Immature natural killer cell (primary cell): ENCODE results near the gene MED27. TPM values are rescaled to one million over a fixed set of nuclear protein-coding genes. Genes with fewer than 3 reads are reported as not detected.

Source experiments
- DNase-seq, 3 donors: peaks; one replicate each; pipeline ENCODE4 v3.0.0; 2022; ENCODE audit warnings: mixed read lengths in 1 of 3
- H3K27ac Mint-ChIP-seq, 6 donors: one replicate each; pipeline ENCODE4 v1.8.0; 2020; ENCODE audit warnings: mixed read lengths in 6 of 6, mild to moderate bottlenecking in 5 of 6, inconsistent platforms in 4 of 6, moderate library complexity in 3 of 6
- H3K27me3 Mint-ChIP-seq, 3 donors: one replicate each; pipeline ENCODE4 v1.8.0; 2020 to 2021; ENCODE audit warnings: low read depth in 3 of 3, mild to moderate bottlenecking in 3 of 3, mixed read lengths in 3 of 3, moderate library complexity in 3 of 3, inconsistent platforms in 1 of 3
- H3K36me3 Mint-ChIP-seq, 3 donors: one replicate each; pipeline ENCODE4 v1.8.0; 2020; ENCODE audit warnings: mixed read lengths in 3 of 3, inconsistent platforms in 2 of 3, mild to moderate bottlenecking in 2 of 3
- H3K4me1 Mint-ChIP-seq, 2 donors: one replicate each; pipeline ENCODE4 v1.8.0; 2020; ENCODE audit warnings: inconsistent platforms in 2 of 2, mild to moderate bottlenecking in 2 of 2, mixed read lengths in 2 of 2, moderate library complexity in 1 of 2
- H3K4me3 Mint-ChIP-seq, 5 donors: one replicate each; pipeline ENCODE4 v1.8.0; 2020; ENCODE audit warnings: mild to moderate bottlenecking in 5 of 5, mixed read lengths in 5 of 5, inconsistent platforms in 3 of 5, moderate library complexity in 3 of 5
- H3K9me3 Mint-ChIP-seq, 6 donors: one replicate each; pipeline ENCODE4 v1.8.0; 2020; ENCODE audit warnings: mild to moderate bottlenecking in 6 of 6, mixed read lengths in 6 of 6, inconsistent platforms in 4 of 6, moderate library complexity in 3 of 6
- polyA plus RNA-seq, 3 donors: library from polyadenylated mRNA; unstranded; fragments of 300-500 nt; fragmentation: Illumina TruSeq; gene quantifications; one replicate each; pipeline ENCODE4 v1.2.3, GENCODE V29; 2021

Gene MED27
- polyA plus RNA-seq, 3 donors from 2014 or later: 46.3 to 90.1 (median 53.7) TPM

DNA sequence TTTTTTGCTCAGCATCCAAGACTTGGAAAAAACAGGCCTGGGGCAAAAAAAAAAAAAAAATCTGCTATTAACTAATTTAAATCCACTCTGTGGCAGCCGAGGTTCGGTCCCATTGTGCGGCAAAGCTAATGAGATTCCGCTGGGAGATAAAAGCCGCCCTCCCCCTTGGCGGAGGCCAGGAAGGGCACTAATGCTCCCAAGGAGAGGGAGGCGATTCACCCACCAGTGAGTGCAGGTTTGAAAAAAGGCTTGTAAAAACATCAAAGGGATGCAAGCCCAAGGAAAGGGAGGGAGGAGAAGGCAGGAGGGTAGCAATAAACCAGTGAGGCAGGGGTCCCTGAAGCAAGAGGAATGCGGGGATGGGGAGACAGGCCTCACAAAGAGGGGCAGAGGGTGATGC, 210.3 kb downstream of the MED27 start:
- DNase-seq: no peak
- Mint-ChIP-seq H3K9me3 (peaks cover 0 to 2% (median 0%) of the 10 kb centered on the region in 6 donors), H3K27ac (no peak overlapping the region), H3K36me3 (peaks cover 0 to 3% (median 0%) of the 10 kb centered on the region in 3 donors), H3K27me3 (peaks cover 2 to 5% (median 2%) of the 10 kb centered on the region in 3 donors), H3K4me3 (no peak overlapping the region), H3K4me1 (no peaks in the 10 kb centered on the region)

- H3K4me3 Mint-ChIP-seq: no peak overlapping the region
- H3K36me3 Mint-ChIP-seq: peaks cover 0 to 3% (median 0%) of the 10 kb centered on the region in 3 donors
- H3K27ac Mint-ChIP-seq: no peak overlapping the region
- DNase-seq: no peak
- peaks cover 2 to 5% (median 2%) of the 10 kb centered on the region in 3 donors for H3K27me3 Mint-ChIP-seq
- peaks cover 0 to 2% (median 0%) of the 10 kb centered on the region in 6 donors for H3K9me3 Mint-ChIP-seq
- no peaks in the 10 kb centered on the region for H3K4me1 Mint-ChIP-seq
These were observed 210.9 kb downstream of the MED27 start for GRCh38 chr9:131868766-131869165.

DNA sequence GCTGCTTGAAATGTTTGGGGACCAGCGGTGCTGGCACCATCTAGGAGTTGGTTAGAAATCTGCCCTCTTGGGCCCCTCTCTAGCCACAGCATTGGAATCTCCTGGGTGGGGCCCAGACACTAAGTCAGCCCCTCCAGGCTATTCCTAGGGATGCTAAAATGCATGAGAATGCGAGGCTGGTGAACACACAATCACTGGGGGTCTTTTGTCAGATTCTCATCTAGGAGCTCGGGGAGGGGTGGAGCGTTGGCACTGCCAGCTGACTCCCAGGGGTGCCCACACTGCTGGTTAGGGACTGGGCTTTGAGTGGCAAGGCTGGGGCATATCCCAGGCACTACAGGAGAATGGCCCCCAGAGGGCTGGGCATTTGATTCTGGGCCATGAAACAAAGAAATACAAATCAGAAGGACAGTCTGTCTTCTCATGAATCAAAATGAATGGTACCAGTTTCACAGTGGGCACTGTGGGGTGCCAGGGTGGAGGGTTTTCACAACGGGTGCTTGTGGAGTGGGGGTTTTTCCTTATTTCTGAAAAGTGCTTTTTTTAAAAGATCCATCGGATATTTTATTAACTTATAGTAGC, 212.0 kb downstream of the MED27 start:
- Mint-ChIP-seq H3K36me3 (peaks cover 3 to 8% (median 4%) of the 10 kb centered on the region in 3 donors), H3K4me3 (no peak overlapping the region), H3K4me1 (no peaks in the 10 kb centered on the region), H3K27ac (no peak overlapping the region), H3K27me3 (peaks cover under 1 to 3% (median 2%) of the 10 kb centered on the region in 3 donors), H3K9me3 (peaks cover 0 to 2% (median 0%) of the 10 kb centered on the region in 6 donors)
- no peak for DNase-seq

GRCh38 chr9:131865446-131866195, 214.0 kb downstream of the MED27 start:
- no peak overlapping the region for H3K4me3 Mint-ChIP-seq
- H3K36me3 Mint-ChIP-seq: peaks cover 7 to 18% (median 12%) of the 10 kb centered on the region in 3 donors
- H3K9me3 Mint-ChIP-seq: peaks cover 0 to 2% (median 0%) of the 10 kb centered on the region in 6 donors
- DNase-seq: no peak
- peaks cover 0 to 5% (median 2%) of the 10 kb centered on the region in 3 donors for H3K27me3 Mint-ChIP-seq
- peak overlapping the region in 1 of 6 donors; percentile 30 for H3K27ac Mint-ChIP-seq
- H3K4me1 Mint-ChIP-seq: no peaks in the 10 kb centered on the region

DNA sequence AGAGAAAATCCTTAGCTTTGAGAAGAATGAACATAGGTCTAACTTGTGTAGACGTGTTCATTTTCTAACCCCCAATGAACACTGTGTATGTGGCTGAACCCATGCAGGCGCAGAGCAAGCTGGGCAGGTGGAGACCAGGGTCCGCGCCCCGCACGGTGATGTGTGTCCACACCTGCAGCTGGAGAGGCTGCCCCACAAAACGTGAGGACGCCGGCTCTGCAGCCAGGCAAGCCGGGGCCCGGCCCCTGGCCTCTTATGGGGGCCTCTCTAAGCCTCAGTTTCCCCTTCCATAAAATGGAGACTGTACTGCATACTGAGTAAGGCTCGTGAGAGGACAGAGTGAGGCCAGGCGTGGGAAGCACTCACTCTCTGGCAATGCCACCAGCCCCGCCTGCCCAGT, 215.1 kb downstream of the MED27 start:
- no peak overlapping the region for H3K27ac Mint-ChIP-seq
- DNase-seq: no peak
- H3K27me3 Mint-ChIP-seq: peaks cover 0 to 5% (median 2%) of the 10 kb centered on the region in 3 donors
- peaks cover 0 to 2% (median 0%) of the 10 kb centered on the region in 6 donors for H3K9me3 Mint-ChIP-seq
- H3K36me3 Mint-ChIP-seq: peaks cover 12 to 26% (median 13%) of the 10 kb centered on the region in 3 donors
- no peak overlapping the region for H3K4me3 Mint-ChIP-seq
- no peaks in the 10 kb centered on the region for H3K4me1 Mint-ChIP-seq

DNA sequence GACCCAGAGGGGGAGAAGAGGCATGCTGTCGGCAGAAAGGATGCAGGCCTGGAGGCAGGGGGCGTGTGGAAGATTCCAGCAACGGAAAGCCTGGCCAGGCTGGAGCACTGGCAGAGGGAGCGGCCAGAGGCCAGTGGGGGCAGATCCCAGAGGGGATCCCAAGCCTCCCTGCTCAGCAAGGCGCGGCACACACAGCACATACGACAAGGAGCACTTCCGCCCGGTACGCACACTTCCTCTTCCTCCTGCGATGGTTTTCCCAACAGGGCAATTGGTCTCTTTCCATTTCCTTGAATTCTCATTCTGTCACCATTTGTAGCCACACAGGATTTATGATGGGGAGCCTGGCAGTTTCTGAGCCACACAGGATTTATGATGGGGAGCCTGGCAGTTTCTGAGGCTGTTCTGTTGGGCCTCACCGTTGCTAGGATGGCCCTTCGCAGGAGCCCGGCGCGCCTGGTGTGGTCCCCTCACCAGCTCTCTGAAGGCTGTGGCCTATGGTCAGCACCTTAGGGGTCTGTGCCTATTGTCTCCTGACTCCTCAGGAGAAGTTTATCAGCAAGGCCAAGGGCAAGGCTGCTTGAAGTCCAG, 216.3 kb downstream of the MED27 start:
- Mint-ChIP-seq H3K27ac (no peak overlapping the region), H3K9me3 (no peaks in the 10 kb centered on the region), H3K4me3 (no peak overlapping the region), H3K36me3 (peaks cover 12 to 28% (median 13%) of the 10 kb centered on the region in 3 donors), H3K27me3 (peaks cover 0 to 7% (median 2%) of the 10 kb centered on the region in 3 donors), H3K4me1 (no peaks in the 10 kb centered on the region)
- DNase-seq: no peak

- DNase-seq: no peak
- peaks cover 12 to 28% (median 13%) of the 10 kb centered on the region in 3 donors for H3K36me3 Mint-ChIP-seq
- no peak overlapping the region for H3K27ac Mint-ChIP-seq
- H3K4me1 Mint-ChIP-seq: no peaks in the 10 kb centered on the region
- H3K4me3 Mint-ChIP-seq: no peak overlapping the region
- H3K27me3 Mint-ChIP-seq: peaks cover 2 to 8% (median 3%) of the 10 kb centered on the region in 3 donors
- no peaks in the 10 kb centered on the region for H3K9me3 Mint-ChIP-seq
These were observed 217.4 kb downstream of the MED27 start for GRCh38 chr9:131862261-131862660.

GRCh38 chr9:131860430-131860829, 219.2 kb downstream of the MED27 start:
- no peaks in the 10 kb centered on the region for H3K4me1 Mint-ChIP-seq
- H3K27me3 Mint-ChIP-seq: peaks cover 0 to 8% (median 3%) of the 10 kb centered on the region in 3 donors
- peaks cover 12 to 28% (median 13%) of the 10 kb centered on the region in 3 donors for H3K36me3 Mint-ChIP-seq
- no peak for DNase-seq
- H3K4me3 Mint-ChIP-seq: no peak overlapping the region
- no peak overlapping the region for H3K27ac Mint-ChIP-seq
- no peaks in the 10 kb centered on the region for H3K9me3 Mint-ChIP-seq

GRCh38 chr9:131858147-131858546, 221.5 kb downstream of the MED27 start:
- H3K27ac Mint-ChIP-seq: no peak overlapping the region
- no peak for DNase-seq
- no peak overlapping the region for H3K4me3 Mint-ChIP-seq
- H3K36me3 Mint-ChIP-seq: peaks cover 12 to 27% (median 13%) of the 10 kb centered on the region in 3 donors
- no peaks in the 10 kb centered on the region for H3K4me1 Mint-ChIP-seq
- no peaks in the 10 kb centered on the region for H3K9me3 Mint-ChIP-seq
- H3K27me3 Mint-ChIP-seq: peaks cover 0 to 10% (median 3%) of the 10 kb centered on the region in 3 donors

GRCh38 chr9:131856105-131856504, 223.6 kb downstream of the MED27 start:
- Mint-ChIP-seq H3K36me3 (peaks cover 3 to 13% (median 6%) of the 10 kb centered on the region in 3 donors), H3K9me3 (no peaks in the 10 kb centered on the region), H3K27me3 (peaks cover 0 to 10% (median 3%) of the 10 kb centered on the region in 3 donors), H3K4me1 (no peaks in the 10 kb centered on the region), H3K4me3 (no peak overlapping the region), H3K27ac (no peak overlapping the region)
- DNase-seq: no peak

- Mint-ChIP-seq H3K9me3 (no peaks in the 10 kb centered on the region), H3K27ac (no peak overlapping the region), H3K4me3 (no peak overlapping the region), H3K36me3 (peaks cover 0 to 7% (median 4%) of the 10 kb centered on the region in 3 donors), H3K4me1 (no peaks in the 10 kb centered on the region), H3K27me3 (peaks cover 0 to 8% (median 3%) of the 10 kb centered on the region in 3 donors)
- DNase-seq: no peak
These were observed 224.6 kb downstream of the MED27 start for GRCh38 chr9:131854896-131855613.

- Mint-ChIP-seq H3K27ac (no peak overlapping the region), H3K36me3 (no peaks in the 10 kb centered on the region), H3K4me3 (no peak overlapping the region), H3K27me3 (peaks cover 0 to 8% (median 3%) of the 10 kb centered on the region in 3 donors), H3K9me3 (no peaks in the 10 kb centered on the region), H3K4me1 (no peaks in the 10 kb centered on the region)
- DNase-seq: no peak
These were observed 225.3 kb downstream of the MED27 start for GRCh38 chr9:131854334-131854733.

DNA sequence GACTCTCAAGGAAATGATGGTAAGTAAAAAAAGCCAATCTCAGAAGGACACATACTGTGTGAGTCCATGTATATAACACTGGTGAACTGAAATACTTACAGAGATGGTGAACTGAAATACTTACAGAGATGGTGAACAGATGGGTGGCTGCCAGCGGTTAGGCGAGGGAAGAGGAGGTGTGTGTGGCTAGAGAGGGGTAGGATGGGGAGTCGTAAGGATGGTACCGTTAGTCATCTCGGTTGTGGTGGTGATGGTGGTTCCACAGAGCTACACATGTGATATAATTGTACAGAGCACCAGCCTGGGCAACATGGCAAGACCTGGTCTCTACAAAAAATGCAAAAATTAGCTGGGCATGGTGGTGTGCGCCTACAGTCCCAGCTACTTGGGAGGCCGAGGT, 226.2 kb downstream of the MED27 start:
- peaks cover 0 to 6% (median 3%) of the 10 kb centered on the region in 3 donors for H3K27me3 Mint-ChIP-seq
- peak in 1 of 3 donors; percentile 58 for DNase-seq
- H3K27ac Mint-ChIP-seq: peak overlapping the region in 1 of 6 donors; percentile 64
- no peak overlapping the region for H3K4me3 Mint-ChIP-seq
- H3K9me3 Mint-ChIP-seq: no peaks in the 10 kb centered on the region
- no peaks in the 10 kb centered on the region for H3K36me3 Mint-ChIP-seq
- no peaks in the 10 kb centered on the region for H3K4me1 Mint-ChIP-seq
